Femur (tissue), 1 donor: ENCODE results near the gene SCGB1A1.
"Not testable (repeated sequence)": the region's sequence is repeated elsewhere in the genome, so short reads cannot be mapped to it uniquely, and the experiment has no call there.

Source experiments
- DNase-seq: peaks from one replicate; pipeline ENCODE4 v3.0.0-alpha.2; 2017

SCGB1A1 gene, protein sequence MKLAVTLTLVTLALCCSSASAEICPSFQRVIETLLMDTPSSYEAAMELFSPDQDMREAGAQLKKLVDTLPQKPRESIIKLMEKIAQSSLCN

GRCh38 chr11:62418733-62419132 is at the start of gene SCGB1A1:
Gene SCGB1A1, plus strand, starts transcription at chr11:62419033. Its CDS starts 63 bp downstream, at chr11:62419096.
- DNase-seq = no peak

DNA sequence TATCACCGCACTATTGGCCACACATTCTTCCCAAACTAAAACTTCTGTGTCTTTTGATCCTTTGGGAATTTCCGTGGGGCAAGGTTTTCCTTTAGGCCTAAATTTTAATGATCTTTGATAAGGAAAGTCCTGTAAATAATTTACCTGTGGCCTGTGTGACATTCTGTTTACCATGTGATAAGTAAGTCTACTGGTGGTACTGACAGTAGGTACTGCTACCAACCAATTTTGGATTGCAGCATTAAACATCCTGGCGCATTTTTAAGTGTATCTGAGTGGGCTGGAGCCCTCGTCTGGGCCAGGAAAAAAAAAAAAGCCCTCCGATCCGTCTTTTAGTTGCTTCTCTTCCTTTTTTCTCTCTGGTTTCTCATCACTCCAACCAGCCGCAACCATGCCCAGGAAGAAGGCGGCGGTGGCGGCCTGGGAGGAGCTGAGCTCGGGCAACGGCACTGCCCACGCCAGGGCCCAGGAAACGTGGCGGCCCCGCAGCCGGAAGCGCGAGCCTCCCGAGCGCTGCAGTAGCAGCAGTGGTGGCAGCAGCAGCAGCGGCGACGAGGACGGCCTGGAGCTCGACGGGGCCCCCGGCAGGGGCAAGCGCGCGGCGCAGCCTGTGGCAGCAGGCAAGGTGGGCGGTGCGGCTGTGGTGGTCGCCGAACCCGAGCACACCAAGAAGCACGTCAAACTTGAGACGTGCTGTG is 47.9 kb upstream of the SCGB1A1 start:
- DNase-seq = no peak

- DNase-seq = no peak
Measured at GRCh38 chr11:62372871-62373270, 46.0 kb upstream of the SCGB1A1 start.

- no peak for DNase-seq
Measured at GRCh38 chr11:62373464-62374119, 45.2 kb upstream of the SCGB1A1 start.

DNA sequence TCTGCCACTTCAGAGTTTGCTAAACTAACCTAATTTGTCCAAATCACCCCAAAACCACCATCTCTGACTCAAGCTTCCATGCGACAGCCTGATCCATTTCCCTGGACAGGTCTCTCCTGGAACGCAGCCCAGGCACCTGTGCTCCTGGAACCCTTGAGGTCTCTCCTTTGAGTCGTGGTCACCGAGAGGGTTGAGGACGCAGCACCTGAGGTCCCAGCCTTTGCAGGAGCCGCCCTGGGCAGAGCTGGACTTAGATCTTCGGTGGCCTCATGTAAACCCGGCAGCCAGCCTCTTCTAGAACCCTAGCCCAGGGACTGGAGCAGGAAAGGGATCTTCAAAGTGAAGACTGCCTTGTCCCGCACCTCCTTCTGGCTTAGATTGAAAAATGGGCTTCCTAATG is 44.0 kb upstream of the SCGB1A1 start:
- DNase-seq = no peak

- DNase-seq = not testable (repeated sequence)
Measured at GRCh38 chr11:62378459-62379063, 40.3 kb upstream of the SCGB1A1 start.

DNA sequence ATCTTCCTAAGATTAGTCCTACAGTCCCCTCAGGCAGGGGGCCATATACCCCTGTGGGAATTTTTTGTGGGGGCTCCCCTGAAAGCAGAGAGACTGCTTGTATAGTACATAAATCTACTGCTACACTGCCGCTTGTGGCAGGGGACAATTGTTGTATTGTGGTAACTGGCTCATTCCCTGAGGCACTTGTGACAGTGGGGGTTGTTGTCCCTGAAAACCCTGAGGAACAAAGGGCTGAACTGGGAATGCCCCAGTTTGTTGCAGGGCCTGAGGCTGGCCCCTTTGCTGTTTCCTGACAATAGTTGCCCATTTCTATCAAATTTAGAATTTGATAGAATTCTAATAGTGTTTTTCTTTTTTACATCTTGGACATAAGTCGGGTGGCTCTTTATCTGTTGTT is 39.2 kb upstream of the SCGB1A1 start:
- DNase-seq = not testable (repeated sequence)

GRCh38 chr11:62380821-62381245 is 38.0 kb upstream of the SCGB1A1 start:
- peak; percentile 72 for DNase-seq

GRCh38 chr11:62383822-62384221 is 35.0 kb upstream of the SCGB1A1 start:
- DNase-seq = no peak

- not testable (repeated sequence) for DNase-seq
Measured at GRCh38 chr11:62386083-62386482, 32.8 kb upstream of the SCGB1A1 start.

DNA sequence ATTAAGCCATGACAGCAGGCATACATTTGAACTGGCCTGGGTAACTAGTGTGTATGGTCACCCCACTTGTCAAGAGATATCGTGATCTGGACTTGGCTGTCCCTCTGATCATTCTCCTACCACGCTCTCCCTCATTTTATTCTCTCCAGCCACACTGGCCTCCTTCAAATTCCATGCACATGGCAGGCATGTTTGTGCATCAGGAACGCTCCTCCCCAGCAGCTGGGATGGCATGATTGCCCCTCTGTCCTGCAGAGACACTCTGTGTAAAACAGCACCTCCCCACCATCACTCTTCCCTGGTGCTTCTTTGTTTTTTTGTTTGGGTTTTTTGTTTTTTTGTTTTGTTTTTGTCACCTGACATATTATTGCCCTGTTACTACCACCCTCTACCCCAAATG is 31.5 kb upstream of the SCGB1A1 start:
- no peak for DNase-seq

- DNase-seq = no peak
Measured at GRCh38 chr11:62388999-62389398, 29.8 kb upstream of the SCGB1A1 start.

GRCh38 chr11:62390237-62390636 is 28.6 kb upstream of the SCGB1A1 start:
- no peak for DNase-seq

DNA sequence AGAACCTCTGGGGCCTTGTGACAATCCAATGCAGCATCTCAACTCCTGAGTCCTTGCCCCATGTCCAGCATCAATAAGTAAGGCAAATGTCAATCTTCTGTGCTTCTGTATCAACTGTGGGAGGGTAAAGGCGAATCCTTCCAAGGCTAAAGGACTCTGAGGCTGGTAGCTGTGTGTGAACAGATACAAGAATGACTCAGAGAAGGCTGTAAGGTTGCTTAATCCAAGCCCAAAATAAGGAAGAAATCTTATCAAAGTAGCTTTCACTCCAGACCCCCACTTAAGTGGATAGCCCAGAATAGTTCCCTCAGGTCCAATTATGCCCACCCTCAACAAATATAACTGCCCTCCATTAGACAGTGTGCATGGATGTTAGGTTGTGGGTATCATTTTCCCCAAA is 28.1 kb upstream of the SCGB1A1 start:
- no peak for DNase-seq

DNA sequence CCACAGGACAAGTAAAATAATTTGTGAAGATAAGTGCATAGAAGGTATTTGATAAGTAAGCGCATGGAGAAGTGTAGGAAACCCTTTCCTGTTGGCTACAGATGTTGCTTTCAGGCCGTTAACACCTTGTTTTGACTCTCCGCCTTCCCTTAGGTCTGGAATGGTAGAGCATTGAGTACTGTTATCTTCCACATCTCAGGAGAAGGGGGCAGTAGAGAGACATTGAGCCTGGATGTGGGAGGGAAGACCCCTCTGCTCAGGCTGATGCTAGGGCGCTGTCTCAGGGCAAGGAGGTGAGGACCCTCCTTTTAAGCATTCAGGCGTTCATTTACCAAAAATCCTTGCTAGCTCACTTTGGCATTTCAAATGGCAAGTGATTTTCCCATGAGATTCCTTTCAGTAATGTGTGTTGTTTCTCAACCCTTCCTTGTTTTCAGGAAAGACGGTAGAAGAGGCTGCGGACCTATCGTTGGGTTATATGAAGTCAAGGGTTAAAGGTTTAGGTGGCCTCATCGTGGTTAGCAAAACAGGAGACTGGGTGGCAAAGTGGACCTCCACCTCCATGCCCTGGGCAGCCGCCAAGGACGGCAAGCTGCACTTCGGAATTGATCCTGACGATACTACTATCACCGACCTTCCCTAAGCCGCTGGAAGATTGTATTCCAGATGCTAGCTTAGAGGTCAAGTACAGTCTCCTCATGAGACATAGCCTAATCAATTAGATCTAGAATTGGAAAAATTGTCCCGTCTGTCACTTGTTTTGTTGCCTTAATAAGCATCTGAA is 27.0 kb upstream of the SCGB1A1 start:
- DNase-seq = no peak

GRCh38 chr11:62392506-62392905 is 26.3 kb upstream of the SCGB1A1 start:
- no peak for DNase-seq

GRCh38 chr11:62393061-62393611 is 25.7 kb upstream of the SCGB1A1 start:
- DNase-seq = no peak

DNA sequence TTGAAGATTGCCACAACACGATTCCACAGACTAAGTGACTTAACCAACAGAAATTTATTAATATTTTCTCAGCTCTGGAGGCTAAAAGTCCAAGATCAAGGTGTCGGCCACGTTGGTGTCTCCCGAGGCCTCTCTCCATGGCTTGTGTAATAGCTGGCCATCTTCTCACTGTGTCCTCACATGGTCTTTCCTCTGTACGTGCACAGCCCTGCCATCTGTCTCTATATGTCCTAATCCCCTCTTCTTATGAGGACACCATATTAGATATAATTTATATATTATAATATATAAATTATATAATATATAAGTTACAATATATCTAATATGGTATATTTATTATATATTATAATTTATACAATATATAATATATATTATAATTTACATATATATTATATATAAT is 25.1 kb upstream of the SCGB1A1 start:
- DNase-seq = no peak

- DNase-seq = peak; percentile 87
Measured at GRCh38 chr11:62394825-62395538, 23.9 kb upstream of the SCGB1A1 start.

DNA sequence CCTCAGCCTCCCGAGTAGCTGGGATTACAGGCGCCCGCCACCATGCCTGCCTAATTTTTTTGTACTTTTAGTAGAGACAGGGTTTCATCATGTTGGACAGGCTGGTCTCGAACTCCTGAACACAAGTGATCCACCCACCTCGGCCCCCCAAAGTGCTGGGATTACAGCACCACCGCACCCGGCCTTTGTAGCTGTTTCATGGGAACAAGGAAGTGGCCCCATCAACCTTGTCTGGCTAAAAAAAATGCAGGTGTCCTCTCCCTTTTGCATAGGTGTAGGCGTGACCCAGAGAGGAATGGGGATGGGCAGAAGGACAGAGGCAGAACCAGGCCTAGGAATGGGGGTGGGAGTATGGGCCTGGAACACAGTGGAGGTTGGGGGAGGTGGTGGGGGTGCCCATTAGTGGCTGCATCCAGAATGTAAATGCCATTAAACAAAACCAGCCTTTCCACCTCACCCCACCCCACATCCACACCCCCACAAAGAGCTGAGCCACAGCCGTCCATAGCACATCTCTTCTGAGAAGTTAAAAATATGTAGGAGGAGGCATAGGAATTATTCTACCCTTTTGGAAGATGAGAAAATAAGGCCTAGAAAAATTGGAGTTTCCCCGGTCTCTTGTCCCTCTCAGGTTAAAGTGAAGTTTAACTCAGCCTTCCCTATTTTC is 22.8 kb upstream of the SCGB1A1 start:
- no peak for DNase-seq
